SK-N-SH (cell line): ENCODE data around the gene RBBP8. TPM values are rescaled to one million over a fixed set of nuclear protein-coding genes. Genes with fewer than 3 reads are reported as not detected.

Source experiments
- CTCF ChIA-PET: fragments of 300-600, 350-600 bp; formaldehyde crosslinking; extraction: SDS; loops from one replicate; lab custom pipeline; 2021; lab: Yijun Ruan, JAX
- POLR2A ChIA-PET: fragments of 350-600 bp; sonication (Branson Sonifier 250); formaldehyde crosslinking; extraction: SDS; loops from one replicate; lab custom pipeline; 2020; ENCODE audit warnings: antibody characterized with exemption, inconsistent platforms; lab: Yijun Ruan, JAX
- DNase-seq: peaks from one replicate; pipeline ENCODE4 v3.0.0; 2012
- H2AFZ ChIP-seq: fragments of 200-600 bp; sonication (generic); 2 replicates; pipeline ENCODE4 v1.8.1; 2016; ENCODE audit warnings: antibody characterized with exemption, mild to moderate bottlenecking, low read depth
- H3F3A ChIP-seq: fragments of 200-600 bp; sonication (generic); replicated peaks from 2 replicates; pipeline ENCODE3; 2016; ENCODE audit warnings: antibody characterized with exemption, mild to moderate bottlenecking; ENCODE audit not compliant: insufficient read depth
- H3K27ac ChIP-seq, 2 experiments: fragments of 200-500 bp in 1 of 2; fragments of 200-600 bp in 1 of 2; sonication (Bioruptor generic) in 1 of 2; sonication (generic), shearing (Covaris generic) in 1 of 2; 2 replicates each; pipeline versions ENCODE4 v1.5.1 to v1.6.1; 2014 to 2016; ENCODE audit warnings: low read depth in 2 of 2, inconsistent platforms in 1 of 2, low read length in 1 of 2, mild to moderate bottlenecking in 1 of 2, mixed read lengths in 1 of 2
- H3K27me3 ChIP-seq: fragments of 200-600 bp; sonication (generic), shearing (Covaris generic); 2 replicates; pipeline ENCODE4 v1.6.1; 2016; ENCODE audit warnings: mixed run types; ENCODE audit not compliant: insufficient read depth
- H3K36me3 ChIP-seq, 2 experiments: fragments of 200-500 bp in 1 of 2; fragments of 200-600 bp in 1 of 2; sonication (Bioruptor generic) in 1 of 2; sonication (generic) in 1 of 2; replicated peaks in 1 of 2; 2 replicates each; pipeline versions ENCODE3 to v1.5.1; 2014 to 2016; ENCODE audit warnings: low read length in 1 of 2, mild to moderate bottlenecking in 1 of 2; ENCODE audit not compliant: insufficient read depth in 2 of 2, control insufficient read depth in 1 of 2
- H3K4me1 ChIP-seq, 2 experiments: fragments of 200-500 bp in 1 of 2; fragments of 200-600 bp in 1 of 2; sonication (Bioruptor generic) in 1 of 2; sonication (generic), shearing (Covaris generic) in 1 of 2; 2 replicates each; pipeline versions ENCODE4 v1.5.1 to v1.6.1; 2014 to 2016; ENCODE audit warnings: low read depth in 1 of 2, low read length in 1 of 2, mixed run types in 1 of 2; ENCODE audit not compliant: insufficient read depth in 2 of 2, control insufficient read depth in 1 of 2
- H3K4me2 ChIP-seq: fragments of 200-600 bp; sonication (generic), shearing (Covaris generic); 2 replicates; pipeline ENCODE4 v1.6.1; 2017; ENCODE audit warnings: mixed run types
- H3K4me3 ChIP-seq, 2 experiments: fragments of 200-500 bp in 1 of 2; fragments of 200-600 bp in 1 of 2; sonication (Bioruptor generic) in 1 of 2; sonication (generic), shearing (Covaris generic) in 1 of 2; 2 replicates each; pipeline versions ENCODE4 v1.5.1 to v1.8.1; 2014 to 2016; ENCODE audit warnings: low read depth in 2 of 2, inconsistent platforms in 1 of 2, low read length in 1 of 2, mild to moderate bottlenecking in 1 of 2, mixed read lengths in 1 of 2, moderate library complexity in 1 of 2
- H3K79me2 ChIP-seq: fragments of 200-600 bp; sonication (generic); 2 replicates; pipeline ENCODE4 v1.8.1; 2017; ENCODE audit warnings: mild to moderate bottlenecking; ENCODE audit not compliant: insufficient read depth
- H3K9ac ChIP-seq: fragments of 200-600 bp; sonication (generic); 2 replicates; pipeline ENCODE4 v1.6.1; 2017; ENCODE audit warnings: mixed run types
- H3K9me2 ChIP-seq: fragments of 200-600 bp; sonication (generic); 2 replicates; pipeline ENCODE4 v1.6.1; 2017; ENCODE audit warnings: mixed run types
- H3K9me3 ChIP-seq: fragments of 200-600 bp; sonication (generic); 2 replicates; pipeline ENCODE4 v1.6.1; 2017; ENCODE audit warnings: mixed run types, mild to moderate bottlenecking, moderate library complexity
- H4K20me1 ChIP-seq: fragments of 200-600 bp; sonication (generic); 2 replicates; pipeline ENCODE4 v1.6.1; 2017; ENCODE audit warnings: mild to moderate bottlenecking, mixed run types; ENCODE audit not compliant: insufficient read depth
- EZH2phosphoT487 ChIP-seq: fragments of 200-600 bp; sonication (generic); IDR thresholded peaks from 2 replicates; pipeline ENCODE4 v1.6.1; 2017; ENCODE audit warnings: low read depth, mixed run types, mild to moderate bottlenecking, antibody characterized with exemption, moderate library complexity, borderline replicate concordance
- FOXJ3 ChIP-seq: sonication (generic); formaldehyde crosslinking; IDR thresholded peaks from 2 replicates; pipeline ENCODE4 v1.5.1; 2020; ENCODE audit warnings: mild to moderate bottlenecking, missing genetic modification reagents
- FOXM1 ChIP-seq: IDR thresholded peaks from 2 replicates; pipeline ENCODE4 v1.4.0; 2012; ENCODE audit warnings: low read depth, mild to moderate bottlenecking
- GABPA ChIP-seq: IDR thresholded peaks from 2 replicates; pipeline ENCODE4 v1.4.0; 2012; ENCODE audit warnings: low read depth, mild to moderate bottlenecking
- GATA2 ChIP-seq: sonication (generic); formaldehyde crosslinking; IDR thresholded peaks from 2 replicates; pipeline ENCODE4 v1.5.0; 2020; ENCODE audit warnings: mild to moderate bottlenecking, missing genetic modification reagents
- MEF2A ChIP-seq: IDR thresholded peaks from 2 replicates; pipeline ENCODE4 v1.4.0; 2012; ENCODE audit warnings: low read depth, borderline replicate concordance
- POLR2AphosphoS5 ChIP-seq: IDR thresholded peaks from 2 replicates; pipeline ENCODE4 v1.6.1; 2012; ENCODE audit warnings: low read depth, low read length
- RCOR1 ChIP-seq: fragments of 150-350 bp; IDR thresholded peaks from 2 replicates; pipeline ENCODE4 v1.6.1; 2017; ENCODE audit warnings: antibody characterized with exemption, low read length
- RFX5 ChIP-seq: IDR thresholded peaks from 2 replicates; pipeline ENCODE4 v1.6.1; 2012; ENCODE audit warnings: mild to moderate bottlenecking, improper control_type of control experiment, low read length
- SIN3A ChIP-seq: IDR thresholded peaks from 2 replicates; pipeline ENCODE4 v1.6.1; 2012; ENCODE audit warnings: low read depth, mild to moderate bottlenecking, low read length, moderate library complexity, borderline replicate concordance
- SMC3 ChIP-seq: IDR thresholded peaks from 2 replicates; pipeline ENCODE4 v1.6.1; 2012; ENCODE audit warnings: low read depth, low read length, improper control_type of control experiment
- TCF12 ChIP-seq: IDR thresholded peaks from 2 replicates; pipeline ENCODE4 v1.4.0; 2012
- WGBS: methylation state at CpG from one replicate; pipeline ENCODE4 v1.1.6; 2017; ENCODE audit warnings: low lambda C conversion rate; 5-methylcytosine and 5-hydroxymethylcytosine counted together
- polyA plus RNA-seq, 3 experiments: library from polyadenylated mRNA; depleted of rRNA; stranded (reverse); fragments of >200 nt; gene quantifications; 2 replicates each; pipeline ENCODE4 v1.2.3, GENCODE V29; 2012
- TF ChIP-seq, protein P1 (sequence below): IDR thresholded peaks from 2 replicates; pipeline ENCODE4 v1.4.0; 2012; ENCODE audit warnings: low read depth, borderline replicate concordance
- TF ChIP-seq, protein P2 (sequence below): fragments of 200-600 bp; sonication (generic); IDR thresholded peaks from 2 replicates; pipeline ENCODE4 v1.6.1; 2017; ENCODE audit warnings: antibody characterized with exemption, mild to moderate bottlenecking, moderate library complexity
- TF ChIP-seq, protein P3 (sequence below): IDR thresholded peaks from 2 replicates; pipeline ENCODE4; 2012
- TF ChIP-seq, protein P4 (sequence below): fragments of 150-350 bp; IDR thresholded peaks from 2 replicates; pipeline ENCODE4 v1.6.1; 2017; ENCODE audit warnings: antibody characterized with exemption, low read length, low read depth, borderline replicate concordance
- TF ChIP-seq, protein P5 (sequence below): IDR thresholded peaks from 2 replicates; pipeline ENCODE4 v1.6.1; 2012; ENCODE audit warnings: mild to moderate bottlenecking, low read depth, low read length, moderate library complexity
- TF ChIP-seq, protein P6 (sequence below): fragments of 150-350 bp; IDR thresholded peaks from 2 replicates; pipeline ENCODE4 v1.6.1; 2016; ENCODE audit warnings: mild to moderate bottlenecking, low read depth, low read length
- TF ChIP-seq, protein P7 (sequence below): IDR thresholded peaks from 2 replicates; pipeline ENCODE4 v1.4.0; 2012; ENCODE audit warnings: low read depth, borderline replicate concordance

Gene RBBP8
- polyA plus RNA-seq, 1 of the 3 experiments (the other 2 are of a cell fraction) = 9.6 TPM

DNA sequence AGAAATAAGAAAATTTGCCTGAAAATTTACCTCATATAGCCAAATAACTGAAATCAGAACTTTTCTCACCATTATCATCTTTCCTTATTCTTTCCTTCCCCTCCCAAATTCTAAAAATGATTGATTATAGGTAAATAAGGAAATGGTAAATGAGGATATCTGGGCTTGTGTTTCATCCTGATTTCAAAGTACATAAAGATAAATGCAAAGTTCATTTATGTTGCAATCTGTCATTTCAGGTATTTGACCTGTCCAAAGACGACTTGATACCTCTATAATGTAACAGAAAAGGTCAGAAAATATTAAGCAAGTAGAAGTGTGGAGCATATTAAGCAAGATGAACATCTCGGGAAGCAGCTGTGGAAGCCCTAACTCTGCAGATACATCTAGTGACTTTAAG lies 3.4 kb downstream of the RBBP8 start:
- Histone ChIP-seq H3K9ac (no peak overlapping the region), H3F3A (peaks cover 6% of the 10 kb centered on the region), H3K4me2 (no peak overlapping the region), H3K9me2 (no peaks in the 10 kb centered on the region), H3K4me3 (no peak overlapping the region), H3K79me2 (peaks cover 31% of the 10 kb centered on the region), H4K20me1 (no peaks in the 10 kb centered on the region), H2AFZ (no peak overlapping the region), H3K27ac (no peak overlapping the region), H3K9me3 (no peaks in the 10 kb centered on the region), H3K36me3 (peaks cover 4 to 14% of the 10 kb centered on the region in 2 experiments), H3K4me1 (peaks cover 5 to 8% of the 10 kb centered on the region in 2 experiments; a peak in 3 of 4 replicates), H3K27me3 (no peaks in the 10 kb centered on the region)
- CTCF ChIA-PET = interaction anchor here (3.6 kb wide), 1 partner anchor 46 kb away, joined by 16 read pairs; no protein-coding TSS in a partner anchor
- TF ChIP-seq MEF2A (no peak), SMC3 (no peak), RFX5 (no peak), POLR2AphosphoS5 (no peak), GATA2 (CRISPR knock-in tag) (no peak), TCF12 (no peak), FOXM1 (no peak), FOXJ3 (no peak), GABPA (no peak), SIN3A (no peak), EZH2phosphoT487 (no peak), RCOR1 (no peak)
- TF ChIP-seq, protein P1, sequence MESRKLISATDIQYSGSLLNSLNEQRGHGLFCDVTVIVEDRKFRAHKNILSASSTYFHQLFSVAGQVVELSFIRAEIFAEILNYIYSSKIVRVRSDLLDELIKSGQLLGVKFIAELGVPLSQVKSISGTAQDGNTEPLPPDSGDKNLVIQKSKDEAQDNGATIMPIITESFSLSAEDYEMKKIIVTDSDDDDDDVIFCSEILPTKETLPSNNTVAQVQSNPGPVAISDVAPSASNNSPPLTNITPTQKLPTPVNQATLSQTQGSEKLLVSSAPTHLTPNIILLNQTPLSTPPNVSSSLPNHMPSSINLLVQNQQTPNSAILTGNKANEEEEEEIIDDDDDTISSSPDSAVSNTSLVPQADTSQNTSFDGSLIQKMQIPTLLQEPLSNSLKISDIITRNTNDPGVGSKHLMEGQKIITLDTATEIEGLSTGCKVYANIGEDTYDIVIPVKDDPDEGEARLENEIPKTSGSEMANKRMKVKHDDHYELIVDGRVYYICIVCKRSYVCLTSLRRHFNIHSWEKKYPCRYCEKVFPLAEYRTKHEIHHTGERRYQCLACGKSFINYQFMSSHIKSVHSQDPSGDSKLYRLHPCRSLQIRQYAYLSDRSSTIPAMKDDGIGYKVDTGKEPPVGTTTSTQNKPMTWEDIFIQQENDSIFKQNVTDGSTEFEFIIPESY = no peak
- TF ChIP-seq, protein P2, sequence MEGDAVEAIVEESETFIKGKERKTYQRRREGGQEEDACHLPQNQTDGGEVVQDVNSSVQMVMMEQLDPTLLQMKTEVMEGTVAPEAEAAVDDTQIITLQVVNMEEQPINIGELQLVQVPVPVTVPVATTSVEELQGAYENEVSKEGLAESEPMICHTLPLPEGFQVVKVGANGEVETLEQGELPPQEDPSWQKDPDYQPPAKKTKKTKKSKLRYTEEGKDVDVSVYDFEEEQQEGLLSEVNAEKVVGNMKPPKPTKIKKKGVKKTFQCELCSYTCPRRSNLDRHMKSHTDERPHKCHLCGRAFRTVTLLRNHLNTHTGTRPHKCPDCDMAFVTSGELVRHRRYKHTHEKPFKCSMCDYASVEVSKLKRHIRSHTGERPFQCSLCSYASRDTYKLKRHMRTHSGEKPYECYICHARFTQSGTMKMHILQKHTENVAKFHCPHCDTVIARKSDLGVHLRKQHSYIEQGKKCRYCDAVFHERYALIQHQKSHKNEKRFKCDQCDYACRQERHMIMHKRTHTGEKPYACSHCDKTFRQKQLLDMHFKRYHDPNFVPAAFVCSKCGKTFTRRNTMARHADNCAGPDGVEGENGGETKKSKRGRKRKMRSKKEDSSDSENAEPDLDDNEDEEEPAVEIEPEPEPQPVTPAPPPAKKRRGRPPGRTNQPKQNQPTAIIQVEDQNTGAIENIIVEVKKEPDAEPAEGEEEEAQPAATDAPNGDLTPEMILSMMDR = no peak
- TF ChIP-seq, protein P3, sequence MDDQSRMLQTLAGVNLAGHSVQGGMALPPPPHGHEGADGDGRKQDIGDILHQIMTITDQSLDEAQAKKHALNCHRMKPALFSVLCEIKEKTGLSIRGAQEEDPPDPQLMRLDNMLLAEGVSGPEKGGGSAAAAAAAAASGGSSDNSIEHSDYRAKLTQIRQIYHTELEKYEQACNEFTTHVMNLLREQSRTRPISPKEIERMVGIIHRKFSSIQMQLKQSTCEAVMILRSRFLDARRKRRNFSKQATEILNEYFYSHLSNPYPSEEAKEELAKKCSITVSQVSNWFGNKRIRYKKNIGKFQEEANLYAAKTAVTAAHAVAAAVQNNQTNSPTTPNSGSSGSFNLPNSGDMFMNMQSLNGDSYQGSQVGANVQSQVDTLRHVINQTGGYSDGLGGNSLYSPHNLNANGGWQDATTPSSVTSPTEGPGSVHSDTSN = no peak
- TF ChIP-seq, protein P4, sequence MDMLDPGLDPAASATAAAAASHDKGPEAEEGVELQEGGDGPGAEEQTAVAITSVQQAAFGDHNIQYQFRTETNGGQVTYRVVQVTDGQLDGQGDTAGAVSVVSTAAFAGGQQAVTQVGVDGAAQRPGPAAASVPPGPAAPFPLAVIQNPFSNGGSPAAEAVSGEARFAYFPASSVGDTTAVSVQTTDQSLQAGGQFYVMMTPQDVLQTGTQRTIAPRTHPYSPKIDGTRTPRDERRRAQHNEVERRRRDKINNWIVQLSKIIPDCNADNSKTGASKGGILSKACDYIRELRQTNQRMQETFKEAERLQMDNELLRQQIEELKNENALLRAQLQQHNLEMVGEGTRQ = no peak
- TF ChIP-seq, protein P5, sequence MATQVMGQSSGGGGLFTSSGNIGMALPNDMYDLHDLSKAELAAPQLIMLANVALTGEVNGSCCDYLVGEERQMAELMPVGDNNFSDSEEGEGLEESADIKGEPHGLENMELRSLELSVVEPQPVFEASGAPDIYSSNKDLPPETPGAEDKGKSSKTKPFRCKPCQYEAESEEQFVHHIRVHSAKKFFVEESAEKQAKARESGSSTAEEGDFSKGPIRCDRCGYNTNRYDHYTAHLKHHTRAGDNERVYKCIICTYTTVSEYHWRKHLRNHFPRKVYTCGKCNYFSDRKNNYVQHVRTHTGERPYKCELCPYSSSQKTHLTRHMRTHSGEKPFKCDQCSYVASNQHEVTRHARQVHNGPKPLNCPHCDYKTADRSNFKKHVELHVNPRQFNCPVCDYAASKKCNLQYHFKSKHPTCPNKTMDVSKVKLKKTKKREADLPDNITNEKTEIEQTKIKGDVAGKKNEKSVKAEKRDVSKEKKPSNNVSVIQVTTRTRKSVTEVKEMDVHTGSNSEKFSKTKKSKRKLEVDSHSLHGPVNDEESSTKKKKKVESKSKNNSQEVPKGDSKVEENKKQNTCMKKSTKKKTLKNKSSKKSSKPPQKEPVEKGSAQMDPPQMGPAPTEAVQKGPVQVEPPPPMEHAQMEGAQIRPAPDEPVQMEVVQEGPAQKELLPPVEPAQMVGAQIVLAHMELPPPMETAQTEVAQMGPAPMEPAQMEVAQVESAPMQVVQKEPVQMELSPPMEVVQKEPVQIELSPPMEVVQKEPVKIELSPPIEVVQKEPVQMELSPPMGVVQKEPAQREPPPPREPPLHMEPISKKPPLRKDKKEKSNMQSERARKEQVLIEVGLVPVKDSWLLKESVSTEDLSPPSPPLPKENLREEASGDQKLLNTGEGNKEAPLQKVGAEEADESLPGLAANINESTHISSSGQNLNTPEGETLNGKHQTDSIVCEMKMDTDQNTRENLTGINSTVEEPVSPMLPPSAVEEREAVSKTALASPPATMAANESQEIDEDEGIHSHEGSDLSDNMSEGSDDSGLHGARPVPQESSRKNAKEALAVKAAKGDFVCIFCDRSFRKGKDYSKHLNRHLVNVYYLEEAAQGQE = no peak
- TF ChIP-seq, protein P6, sequence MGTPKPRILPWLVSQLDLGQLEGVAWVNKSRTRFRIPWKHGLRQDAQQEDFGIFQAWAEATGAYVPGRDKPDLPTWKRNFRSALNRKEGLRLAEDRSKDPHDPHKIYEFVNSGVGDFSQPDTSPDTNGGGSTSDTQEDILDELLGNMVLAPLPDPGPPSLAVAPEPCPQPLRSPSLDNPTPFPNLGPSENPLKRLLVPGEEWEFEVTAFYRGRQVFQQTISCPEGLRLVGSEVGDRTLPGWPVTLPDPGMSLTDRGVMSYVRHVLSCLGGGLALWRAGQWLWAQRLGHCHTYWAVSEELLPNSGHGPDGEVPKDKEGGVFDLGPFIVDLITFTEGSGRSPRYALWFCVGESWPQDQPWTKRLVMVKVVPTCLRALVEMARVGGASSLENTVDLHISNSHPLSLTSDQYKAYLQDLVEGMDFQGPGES = no peak
- TF ChIP-seq, protein P7, sequence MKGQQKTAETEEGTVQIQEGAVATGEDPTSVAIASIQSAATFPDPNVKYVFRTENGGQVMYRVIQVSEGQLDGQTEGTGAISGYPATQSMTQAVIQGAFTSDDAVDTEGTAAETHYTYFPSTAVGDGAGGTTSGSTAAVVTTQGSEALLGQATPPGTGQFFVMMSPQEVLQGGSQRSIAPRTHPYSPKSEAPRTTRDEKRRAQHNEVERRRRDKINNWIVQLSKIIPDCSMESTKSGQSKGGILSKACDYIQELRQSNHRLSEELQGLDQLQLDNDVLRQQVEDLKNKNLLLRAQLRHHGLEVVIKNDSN = no peak
- POLR2A ChIA-PET = no interaction called here
- WGBS = 91% methylated on average over 2 of the region's 2 CpGs
- no peak for DNase-seq
